ENCODE results near the gene HEMK1. TPM values are rescaled to one million over a fixed set of nuclear protein-coding genes. Genes with fewer than 3 reads are reported as not detected.
A peak's percentile ranks its signal among the peaks of the same experiment; 100 is the strongest.

HEMK1 gene
- total RNA-seq, 4 donors from 2014 or later = 4.8 to 8.3 (median 6.7) TPM

DNA sequence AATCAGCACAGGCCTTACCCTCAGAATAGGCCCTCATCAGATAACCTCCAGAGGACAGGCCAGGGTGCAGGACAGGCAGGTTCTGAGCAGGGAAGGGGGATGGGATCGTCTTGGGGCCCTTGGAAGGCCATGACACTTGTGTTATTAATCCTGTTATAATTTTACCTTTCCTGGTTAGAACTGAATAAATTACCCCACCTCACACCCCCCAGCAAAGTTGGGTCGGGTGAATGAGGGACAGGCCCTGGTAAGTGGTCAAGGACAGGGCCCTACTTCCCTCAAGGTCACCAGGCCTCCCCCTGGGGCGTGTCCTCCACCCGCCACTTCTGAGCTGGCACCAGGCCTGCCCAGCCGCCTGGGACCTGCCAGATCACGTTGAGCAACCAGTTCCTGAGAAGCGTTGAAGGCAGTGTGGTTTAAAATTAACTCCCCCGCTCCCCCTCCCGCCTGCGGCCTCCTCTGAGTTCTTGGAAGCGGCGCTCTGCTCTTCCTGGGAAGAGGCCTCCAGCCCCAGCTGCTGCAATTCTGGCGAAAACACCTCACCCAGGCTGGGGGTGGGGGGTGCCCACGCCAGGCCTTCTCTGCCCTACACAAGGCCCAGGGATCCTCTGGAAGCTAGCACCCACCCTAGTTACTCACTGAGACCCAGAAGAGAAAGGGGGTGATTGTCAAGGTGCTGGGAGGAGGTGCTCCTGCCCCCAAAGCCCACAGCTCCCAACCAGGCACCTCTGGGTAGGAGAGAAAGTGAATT lies 31.7 kb downstream of the HEMK1 start:
- TF ChIP-seq, protein P1, sequence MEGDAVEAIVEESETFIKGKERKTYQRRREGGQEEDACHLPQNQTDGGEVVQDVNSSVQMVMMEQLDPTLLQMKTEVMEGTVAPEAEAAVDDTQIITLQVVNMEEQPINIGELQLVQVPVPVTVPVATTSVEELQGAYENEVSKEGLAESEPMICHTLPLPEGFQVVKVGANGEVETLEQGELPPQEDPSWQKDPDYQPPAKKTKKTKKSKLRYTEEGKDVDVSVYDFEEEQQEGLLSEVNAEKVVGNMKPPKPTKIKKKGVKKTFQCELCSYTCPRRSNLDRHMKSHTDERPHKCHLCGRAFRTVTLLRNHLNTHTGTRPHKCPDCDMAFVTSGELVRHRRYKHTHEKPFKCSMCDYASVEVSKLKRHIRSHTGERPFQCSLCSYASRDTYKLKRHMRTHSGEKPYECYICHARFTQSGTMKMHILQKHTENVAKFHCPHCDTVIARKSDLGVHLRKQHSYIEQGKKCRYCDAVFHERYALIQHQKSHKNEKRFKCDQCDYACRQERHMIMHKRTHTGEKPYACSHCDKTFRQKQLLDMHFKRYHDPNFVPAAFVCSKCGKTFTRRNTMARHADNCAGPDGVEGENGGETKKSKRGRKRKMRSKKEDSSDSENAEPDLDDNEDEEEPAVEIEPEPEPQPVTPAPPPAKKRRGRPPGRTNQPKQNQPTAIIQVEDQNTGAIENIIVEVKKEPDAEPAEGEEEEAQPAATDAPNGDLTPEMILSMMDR (IDR thresholded peaks at IDR 0.05) = no peak
- DNase-seq (ENCODE audit: low spot score) (peak; percentile 71), ATAC-seq (ENCODE audit: low FRiP score) (peak; percentile 90)

DNA sequence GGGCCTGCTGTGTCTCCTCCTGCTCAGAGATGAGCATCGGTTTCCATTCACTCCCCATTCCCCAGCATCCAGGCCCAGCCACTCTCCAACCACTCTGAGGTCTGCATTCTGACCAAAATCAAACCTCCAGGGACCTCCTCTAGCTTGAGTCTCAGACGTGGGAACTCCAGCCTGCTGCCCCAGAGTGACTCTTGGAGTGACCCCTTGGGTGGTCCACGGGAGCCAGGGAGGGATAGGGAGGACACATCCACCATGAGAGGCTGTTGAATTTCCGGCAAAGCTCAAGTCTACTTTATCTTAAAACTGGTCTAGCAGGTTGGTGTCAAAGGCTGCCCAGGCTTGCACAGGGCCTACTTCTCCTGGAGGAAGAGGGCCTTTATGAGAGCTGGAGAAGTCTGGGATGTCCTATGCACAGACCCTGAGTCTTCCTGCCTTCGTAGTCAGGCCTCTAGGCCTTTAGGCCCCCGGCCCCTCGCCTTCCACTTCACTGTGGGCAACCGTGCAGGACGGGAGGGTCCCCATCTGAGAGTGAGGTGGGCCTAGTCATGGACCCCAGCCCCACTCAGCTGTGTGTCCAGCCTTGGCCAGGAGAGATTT lies 33.4 kb downstream of the HEMK1 start:
- ATAC-seq (ENCODE audit: low FRiP score) = no peak

DNA sequence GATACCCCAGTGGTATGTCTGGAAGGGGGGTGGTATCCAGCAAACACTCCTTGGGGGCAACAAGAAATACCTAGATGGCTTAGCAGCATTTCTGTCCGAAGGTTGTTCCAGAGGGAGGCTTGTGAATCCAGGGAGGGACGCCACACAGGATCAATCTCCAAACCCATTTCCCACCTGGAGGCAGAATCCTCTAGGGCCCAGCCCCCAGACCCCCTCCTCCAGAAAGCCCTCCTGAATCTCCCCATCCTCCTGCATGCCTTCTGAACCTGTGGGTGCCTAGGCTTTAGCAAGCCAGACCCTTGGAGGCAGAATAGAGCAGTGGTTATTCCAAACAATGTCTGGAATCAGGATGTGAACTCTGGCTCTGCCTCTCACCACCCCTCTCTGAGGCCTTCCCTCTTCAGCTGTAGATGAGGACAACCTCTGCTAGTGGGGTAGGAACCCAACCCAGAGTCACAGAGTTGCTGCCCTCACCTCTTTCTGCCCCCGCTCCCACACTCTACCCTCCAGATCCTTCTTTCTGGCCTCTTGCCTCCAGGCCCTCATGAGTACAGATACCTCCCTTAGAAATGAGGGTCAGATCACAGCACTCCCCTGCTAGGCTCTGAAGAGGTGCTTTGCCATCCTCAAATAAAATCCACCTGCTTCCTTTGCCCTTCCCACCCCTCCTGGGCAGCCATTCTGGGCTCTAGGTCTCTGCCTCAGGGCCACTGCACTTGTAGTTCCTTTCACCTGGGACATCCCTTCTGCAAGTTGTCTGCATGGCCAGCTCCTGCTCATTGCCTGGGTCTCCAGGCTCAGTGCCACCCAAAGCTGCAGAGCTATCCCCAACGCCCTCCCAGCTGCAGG lies 34.2 kb downstream of the HEMK1 start:
- TF ChIP-seq, protein P1 (IDR thresholded peaks at IDR 0.05) = no peak
- DNase-seq (ENCODE audit: low spot score) (no peak), ATAC-seq (ENCODE audit: low FRiP score) (no peak)

More for the DNA sequence above, 33.4 kb downstream of the HEMK1 start:
- no peak for DNase-seq (ENCODE audit: low spot score)
- TF ChIP-seq, protein P1 (IDR thresholded peaks at IDR 0.05) = no peak

DNA sequence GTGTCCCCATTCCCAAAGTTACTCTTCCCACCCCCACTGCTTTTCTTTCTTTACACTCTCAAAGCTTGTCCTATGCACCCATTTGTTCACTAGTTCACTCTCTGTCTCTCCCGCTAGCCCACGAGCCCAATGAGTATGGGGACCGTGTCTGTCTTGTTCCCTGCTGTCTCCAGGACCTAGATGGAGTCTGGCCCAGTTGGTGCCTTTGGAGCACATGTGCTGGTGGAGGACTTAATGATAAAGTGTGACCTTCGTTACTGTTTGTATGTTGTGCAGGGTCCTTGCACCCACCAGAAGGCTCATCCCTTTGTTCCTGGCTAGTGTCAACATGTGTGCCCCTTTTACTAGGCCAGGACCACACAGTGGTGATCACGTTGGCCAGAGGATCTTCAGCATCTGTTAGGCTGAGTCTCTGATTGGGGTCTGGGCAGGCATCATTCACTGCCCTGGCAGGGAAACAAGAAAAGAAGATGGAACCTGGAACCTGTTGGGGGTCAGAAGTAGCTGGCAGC lies 34.8 kb downstream of the HEMK1 start:
- TF ChIP-seq, protein P1 (IDR thresholded peaks at IDR 0.05) = no peak
- no peak for DNase-seq (ENCODE audit: low spot score)
- ATAC-seq (ENCODE audit: low FRiP score) = no peak

DNA sequence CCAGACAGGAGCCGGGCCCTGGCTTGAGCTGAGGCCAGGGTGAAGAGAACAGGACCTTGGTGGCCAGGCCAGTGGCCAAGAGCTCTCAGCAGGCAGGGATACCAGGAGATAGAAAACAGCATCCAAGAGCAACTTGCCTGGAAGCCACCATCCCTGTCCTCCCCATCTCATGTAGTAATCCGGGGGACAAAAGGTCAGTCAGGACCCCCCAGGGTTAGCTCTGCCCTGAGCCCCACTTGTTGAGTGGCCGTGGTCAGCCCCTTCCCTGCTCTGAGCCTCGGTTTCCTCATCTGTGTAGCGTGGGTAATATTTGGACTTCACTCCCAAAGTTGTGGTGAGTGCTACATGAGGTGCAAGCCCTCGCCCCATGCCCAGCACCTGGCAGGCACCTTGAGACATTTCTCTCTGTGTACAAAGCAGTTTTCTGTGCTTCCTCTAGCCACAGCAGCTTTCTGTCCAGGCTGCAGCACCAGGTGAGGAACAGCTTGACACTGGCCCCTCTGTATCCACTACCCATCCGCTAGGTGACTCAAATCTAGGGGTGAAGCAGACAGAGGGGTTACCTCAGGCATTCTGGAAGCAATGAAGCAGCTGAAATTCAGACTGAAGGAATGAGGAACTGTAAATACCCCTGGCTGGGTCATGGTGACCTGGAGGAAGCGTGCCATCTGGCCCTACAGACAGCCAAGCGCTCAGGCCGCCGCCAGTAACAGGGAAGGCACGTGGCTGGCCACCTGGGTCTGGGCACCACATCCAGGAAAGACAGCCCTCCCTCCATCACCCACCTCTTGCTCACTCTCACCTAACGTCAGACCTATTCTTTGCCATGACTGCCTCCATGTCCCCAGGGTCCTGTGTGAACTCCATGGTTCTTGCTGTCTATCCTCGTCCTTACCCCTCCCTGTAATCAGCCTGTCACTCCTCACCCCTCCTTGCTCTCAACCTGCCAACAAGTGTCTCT lies 35.6 kb downstream of the HEMK1 start:
- ATAC-seq (ENCODE audit: low FRiP score) (no peak), DNase-seq (ENCODE audit: low spot score) (no peak)
- TF ChIP-seq, protein P1 (IDR thresholded peaks at IDR 0.05) = no peak

DNA sequence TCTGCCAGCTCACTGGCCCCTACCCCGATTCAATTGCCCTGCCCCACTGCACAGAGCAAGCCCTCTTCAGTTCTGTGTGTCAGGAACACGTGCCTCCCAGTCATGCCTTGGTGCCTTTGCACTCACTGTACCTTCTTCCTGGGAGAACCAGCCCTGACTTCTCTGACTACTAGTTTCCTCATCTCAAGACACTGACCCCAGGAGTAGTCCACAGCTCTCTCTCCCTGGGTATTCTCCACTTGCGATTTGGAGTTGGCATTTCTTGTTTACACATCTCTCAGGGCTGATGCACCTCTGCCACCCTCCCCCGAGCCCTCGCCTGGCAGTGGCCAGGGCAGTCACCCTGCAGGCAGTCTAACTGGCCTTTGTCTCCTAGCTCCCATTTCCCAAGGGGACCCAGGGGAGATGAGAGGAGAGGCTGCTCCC lies 36.6 kb downstream of the HEMK1 start:
- TF ChIP-seq, protein P1 (IDR thresholded peaks at IDR 0.05) = no peak
- ATAC-seq (ENCODE audit: low FRiP score) (no peak), DNase-seq (ENCODE audit: low spot score) (no peak)

All from omental fat pad (tissue), 4 donors.